ENCODE results near the gene ARHGAP8.

Gene ARHGAP8

GRCh38 chr22:44714703-44715350 is 37.5 kb upstream of the ARHGAP8 start:
- H3K4me3 ChIP-seq (ENCODE audit: low read depth, low read length), result no peak overlapping the region
- no peak for TF ChIP-seq CTCF (IDR thresholded peaks at IDR 0.05; ENCODE audit: low read depth, low read length)
- in situ Hi-C loops (cut with HindIII; ENCODE audit: low sequenced_read_pairs), result no loop called here
- DNase-seq (ENCODE audit: low read depth, low spot score), result no peak

- TF ChIP-seq CTCF (IDR thresholded peaks at IDR 0.05; ENCODE audit: low read depth, low read length), result no peak
These were observed 34.0 kb upstream of the ARHGAP8 start for GRCh38 chr22:44718418-44718817.

DNA sequence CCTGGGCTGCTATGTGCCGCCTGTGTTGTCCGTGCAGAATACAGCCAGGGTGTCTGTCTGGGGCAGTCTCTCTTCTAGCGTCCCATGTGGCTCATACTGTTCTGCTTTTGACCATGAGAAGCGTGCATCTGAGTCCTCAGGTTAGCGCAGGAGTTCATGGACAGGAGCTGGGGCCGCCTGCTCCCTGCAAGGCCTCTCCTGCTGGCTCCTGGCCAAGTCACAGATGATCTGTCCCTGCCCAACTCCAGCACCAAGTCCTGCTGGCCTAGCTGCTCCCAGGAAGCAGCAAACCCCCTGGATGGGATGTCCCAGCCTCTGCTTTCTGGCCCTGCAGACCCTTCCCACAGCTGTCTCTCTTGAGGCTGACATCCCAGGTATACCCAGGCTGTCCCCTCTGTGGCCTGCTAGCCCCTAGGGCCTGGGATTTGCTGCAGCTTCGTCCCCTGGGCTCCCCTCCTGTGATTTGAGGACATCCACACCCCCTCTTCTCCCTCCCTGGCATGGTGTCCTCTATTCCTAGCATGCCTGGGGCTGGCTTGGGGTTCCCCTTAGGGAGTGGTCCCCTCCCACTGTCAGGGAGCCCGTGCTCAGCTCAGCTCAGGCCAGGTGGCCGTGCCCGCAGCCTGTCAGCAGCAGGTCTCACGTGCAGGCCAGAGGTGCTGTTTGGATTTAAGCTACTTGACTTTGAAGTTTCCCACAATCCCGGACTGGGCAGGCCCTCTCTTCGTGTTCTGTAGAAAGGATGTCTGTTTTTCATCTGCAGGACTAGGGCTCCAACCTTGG is 32.6 kb upstream of the ARHGAP8 start:
- no peak for DNase-seq (ENCODE audit: low read depth, low spot score)
- in situ Hi-C loops (cut with HindIII; ENCODE audit: low sequenced_read_pairs), result no loop called here
- no peak overlapping the region for H3K4me3 ChIP-seq (ENCODE audit: low read depth, low read length)
- no peak for TF ChIP-seq CTCF (IDR thresholded peaks at IDR 0.05; ENCODE audit: low read depth, low read length)

More at GRCh38 chr22:44718418-44718817, 34.0 kb upstream of the ARHGAP8 start:
- DNase-seq (ENCODE audit: low read depth, low spot score), result no peak
- in situ Hi-C loops (cut with HindIII; ENCODE audit: low sequenced_read_pairs), result no loop called here
- H3K4me3 ChIP-seq (ENCODE audit: low read depth, low read length), result no peak overlapping the region

GRCh38 chr22:44721213-44721612 is 31.2 kb upstream of the ARHGAP8 start:
- in situ Hi-C loops (cut with HindIII; ENCODE audit: low sequenced_read_pairs), result no loop called here
- no peak overlapping the region for H3K4me3 ChIP-seq (ENCODE audit: low read depth, low read length)
- no peak for TF ChIP-seq CTCF (IDR thresholded peaks at IDR 0.05; ENCODE audit: low read depth, low read length)
- peak; percentile 30 for DNase-seq (ENCODE audit: low read depth, low spot score)

- in situ Hi-C loops (cut with HindIII; ENCODE audit: low sequenced_read_pairs), result no loop called here
- DNase-seq (ENCODE audit: low read depth, low spot score), result no peak
- TF ChIP-seq CTCF (IDR thresholded peaks at IDR 0.05; ENCODE audit: low read depth, low read length), result no peak
- no peak overlapping the region for H3K4me3 ChIP-seq (ENCODE audit: low read depth, low read length)
These were observed 29.8 kb upstream of the ARHGAP8 start for GRCh38 chr22:44722611-44723010.

- in situ Hi-C loops (cut with HindIII; ENCODE audit: low sequenced_read_pairs), result no loop called here
- no peak for TF ChIP-seq CTCF (IDR thresholded peaks at IDR 0.05; ENCODE audit: low read depth, low read length)
These were observed 28.6 kb upstream of the ARHGAP8 start for GRCh38 chr22:44723801-44724200.

More at GRCh38 chr22:44723801-44724200, 28.6 kb upstream of the ARHGAP8 start:
- no peak for DNase-seq (ENCODE audit: low read depth, low spot score)
- no peak overlapping the region for H3K4me3 ChIP-seq (ENCODE audit: low read depth, low read length)

Data from astrocyte of the spinal cord (primary cell).